HG03342 (cell line): ENCODE results near the gene PEAK1.
A peak's percentile ranks its signal among the peaks of the same experiment; 100 is the strongest.

Source experiments
- ATAC-seq: cut with Tn5 transposase; IDR thresholded peaks from one replicate; pipeline ENCODE4 v1.9.1; 2021; ENCODE audit warnings: mild to moderate bottlenecking, moderate library complexity; ENCODE audit not compliant: unreplicated experiment

PEAK1 gene

DNA sequence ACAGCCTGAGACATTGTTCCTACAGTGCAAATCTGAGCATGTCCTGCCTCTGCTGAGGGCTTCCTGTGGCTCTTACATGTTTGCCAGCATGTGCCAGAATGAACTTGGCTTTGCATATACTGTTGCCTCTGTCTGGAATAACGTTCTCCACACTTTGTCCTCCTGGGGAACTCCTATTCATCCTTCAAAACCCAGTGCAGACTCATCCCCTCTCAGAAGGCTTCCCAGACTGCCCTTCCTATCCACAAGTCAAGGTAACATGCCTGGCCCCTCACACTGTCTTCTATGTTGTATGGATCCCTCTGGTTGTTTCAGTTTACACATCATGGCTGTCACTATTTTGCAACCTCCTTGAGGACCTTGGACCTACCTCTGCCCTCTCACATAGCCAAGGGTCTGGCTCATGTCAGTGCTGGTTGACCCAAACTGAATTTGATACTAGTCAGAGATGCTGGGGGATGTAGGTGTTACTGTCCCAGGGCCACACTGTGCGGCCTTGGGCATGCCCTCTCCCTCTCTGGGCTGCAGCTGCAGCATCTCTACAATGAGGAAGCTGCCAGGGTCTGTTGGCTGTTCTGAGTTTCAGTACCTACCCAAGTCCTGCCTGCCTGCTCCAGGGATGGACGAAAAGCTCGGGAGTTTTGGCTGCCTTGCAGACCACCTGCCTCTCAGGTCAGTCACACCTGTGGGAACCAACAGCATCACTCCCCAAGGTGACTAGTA lies 320.0 kb downstream of the PEAK1 start:
- ATAC-seq: no peak

DNA sequence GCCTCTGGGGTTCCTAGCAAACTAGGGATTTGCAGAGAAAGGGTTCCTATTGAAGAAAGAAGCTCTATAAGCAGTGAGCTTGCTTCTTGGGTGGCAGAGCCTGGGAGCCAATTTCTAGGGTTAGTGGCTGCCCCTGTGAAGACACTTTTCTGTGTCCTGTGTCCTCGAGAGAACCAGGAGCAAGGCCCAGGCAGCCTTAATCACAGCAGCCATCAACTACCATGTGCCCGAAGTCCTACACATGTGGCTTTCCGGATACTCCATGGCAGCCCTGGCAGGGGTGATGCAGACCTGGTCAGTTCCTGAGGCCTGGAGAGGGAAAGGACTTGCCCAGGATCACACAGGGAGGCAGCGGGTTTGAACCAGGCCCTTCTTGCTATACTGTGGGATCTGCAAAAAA lies 321.3 kb downstream of the PEAK1 start:
- ATAC-seq: no peak

DNA sequence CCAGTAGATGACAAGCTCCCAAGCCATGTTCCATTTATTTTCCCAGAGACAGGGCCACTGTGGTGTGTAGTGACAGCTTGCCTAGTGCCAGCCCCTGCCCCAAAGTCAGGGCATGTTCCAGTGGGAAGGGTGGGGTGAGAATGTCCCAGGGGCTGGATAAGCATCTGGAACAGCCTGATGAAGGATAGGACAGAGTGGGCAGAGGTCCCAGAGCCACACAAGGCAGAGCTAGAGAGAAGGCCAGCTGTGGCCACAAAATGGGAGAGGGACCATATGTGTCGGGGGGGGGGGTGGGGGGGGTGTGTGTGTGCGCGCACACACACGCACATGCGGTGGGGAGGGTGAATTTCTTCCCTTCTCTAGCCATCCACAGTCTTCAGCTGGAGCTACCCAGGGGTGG lies 322.0 kb downstream of the PEAK1 start:
- ATAC-seq: no peak

DNA sequence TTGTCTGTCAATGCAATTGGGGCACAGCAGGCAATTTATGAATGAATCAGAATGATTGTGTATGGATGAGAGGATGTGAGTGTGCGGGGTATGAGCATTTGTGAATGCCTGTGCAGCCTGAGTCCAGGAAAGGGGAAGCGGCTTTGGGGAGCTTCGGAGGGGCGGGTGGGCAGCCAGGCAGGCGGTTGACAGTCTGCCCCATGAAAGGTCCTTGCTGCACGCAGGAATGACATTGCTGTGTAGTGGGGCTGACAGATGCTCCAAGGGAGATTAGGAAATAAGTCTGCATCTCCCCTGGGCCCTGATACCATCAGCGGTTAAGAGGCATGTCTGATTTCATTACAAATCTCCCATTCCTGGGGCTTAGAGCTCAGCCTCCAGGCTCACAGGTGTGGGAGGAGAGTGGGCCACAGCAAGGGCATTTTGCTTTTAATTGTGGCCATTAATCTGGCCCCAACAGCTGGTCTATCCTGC lies 322.6 kb downstream of the PEAK1 start:
- ATAC-seq: no peak

DNA sequence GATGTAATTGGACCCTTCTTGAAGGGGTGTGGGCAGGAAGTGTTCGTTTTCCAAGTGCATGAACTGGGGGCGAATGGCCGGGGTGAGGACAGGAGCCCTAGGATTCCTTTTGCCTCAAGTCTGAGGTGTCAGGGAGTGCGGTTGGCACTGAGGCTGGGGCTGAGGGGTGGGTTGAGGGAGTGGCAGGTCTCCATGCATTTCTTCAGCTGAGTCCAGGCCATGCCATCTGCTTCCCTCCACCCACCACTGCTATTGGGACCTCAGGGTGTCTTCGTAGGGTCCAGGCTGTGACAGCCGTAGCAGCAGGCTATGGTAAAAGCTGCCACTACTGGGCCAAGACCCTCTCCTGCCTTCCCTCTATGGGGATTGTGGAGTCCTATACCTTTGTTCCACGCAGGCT lies 323.4 kb downstream of the PEAK1 start:
- no peak for ATAC-seq

DNA sequence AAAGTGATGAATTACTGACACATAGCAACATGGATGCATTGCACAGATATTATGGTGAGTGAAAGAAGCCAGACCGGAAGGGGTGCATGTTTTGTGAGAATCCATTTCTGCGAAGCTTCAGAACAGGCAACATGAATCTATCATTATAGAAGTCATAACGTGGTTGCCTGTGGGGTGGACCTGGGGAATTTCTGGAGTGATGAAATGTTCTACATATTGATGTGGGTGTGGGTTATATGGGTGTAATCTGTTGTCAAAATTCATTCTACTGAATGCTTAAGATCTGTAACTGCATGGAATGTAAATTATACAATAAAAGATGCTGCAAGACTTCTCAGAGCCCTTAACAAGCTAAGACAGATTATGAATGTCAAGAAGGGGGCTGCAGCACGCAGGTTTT lies 323.8 kb downstream of the PEAK1 start:
- no peak for ATAC-seq

DNA sequence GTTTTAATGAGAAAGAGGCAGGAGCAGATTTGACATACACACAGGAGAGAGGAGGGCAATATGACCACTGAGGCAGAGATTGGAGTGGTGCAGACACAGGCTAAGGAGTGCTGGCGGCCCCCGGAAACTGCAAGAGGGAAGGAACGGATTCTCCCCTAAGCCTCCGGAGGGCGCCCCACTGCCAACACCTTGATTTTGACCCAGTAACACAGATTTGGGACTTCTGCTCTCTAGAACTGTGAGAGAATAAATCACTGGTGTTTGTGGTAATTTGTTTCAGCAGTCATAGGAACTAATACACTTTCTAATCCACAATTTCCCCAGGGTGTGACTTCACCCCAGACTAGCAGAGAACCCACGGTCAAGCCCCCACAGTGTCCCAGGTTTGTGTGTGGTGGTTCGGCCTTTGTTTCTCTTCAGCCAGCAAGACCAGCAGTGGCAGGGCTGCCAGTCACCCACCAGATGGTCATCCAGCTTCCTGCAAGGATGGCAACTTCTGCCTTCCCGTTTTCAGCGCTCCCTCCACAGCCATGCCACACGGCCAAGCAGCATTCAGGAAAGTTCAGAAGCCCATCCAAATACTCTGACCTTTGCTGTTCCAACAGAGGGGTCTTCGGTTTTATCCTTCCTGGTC lies 325.4 kb downstream of the PEAK1 start:
- ATAC-seq: no peak

DNA sequence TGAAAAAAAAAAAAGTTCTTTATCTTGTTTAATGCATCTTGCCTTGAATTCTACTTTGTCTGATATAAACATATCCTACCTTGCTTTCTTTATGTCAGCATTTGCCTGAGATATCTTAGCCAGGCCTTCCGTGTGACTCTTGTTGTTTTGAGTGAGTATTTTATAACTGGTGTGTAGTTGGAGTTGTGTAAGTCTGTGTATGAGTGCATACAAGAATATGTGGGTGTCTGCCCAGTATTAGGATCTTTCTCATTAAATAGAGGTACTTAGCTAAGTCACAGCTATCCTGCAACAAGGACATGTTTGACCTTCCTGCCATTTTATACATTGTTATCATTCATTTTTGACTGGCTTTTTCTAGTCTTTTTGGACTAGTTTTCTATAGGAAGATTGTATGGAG lies 326.5 kb downstream of the PEAK1 start:
- no peak for ATAC-seq

DNA sequence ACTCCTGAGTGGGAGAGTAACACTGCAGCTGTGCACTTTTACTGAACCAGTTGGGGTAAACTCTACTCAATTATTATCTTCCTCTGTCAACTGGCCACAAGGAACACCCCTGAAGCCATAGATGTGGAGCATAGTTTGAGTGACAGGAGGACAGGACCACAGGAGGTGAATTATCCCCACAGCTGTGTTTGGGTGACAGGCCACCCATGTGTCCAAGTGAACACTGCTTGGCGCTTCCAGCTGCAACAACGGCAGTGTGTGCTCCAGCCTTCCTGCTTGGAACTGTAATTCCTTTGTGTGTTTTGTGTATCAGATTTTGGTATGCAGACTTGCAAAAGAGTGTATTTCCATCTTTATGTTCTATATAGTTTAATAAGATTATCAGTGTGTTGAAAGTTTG lies 328.8 kb downstream of the PEAK1 start:
- ATAC-seq: no peak

DNA sequence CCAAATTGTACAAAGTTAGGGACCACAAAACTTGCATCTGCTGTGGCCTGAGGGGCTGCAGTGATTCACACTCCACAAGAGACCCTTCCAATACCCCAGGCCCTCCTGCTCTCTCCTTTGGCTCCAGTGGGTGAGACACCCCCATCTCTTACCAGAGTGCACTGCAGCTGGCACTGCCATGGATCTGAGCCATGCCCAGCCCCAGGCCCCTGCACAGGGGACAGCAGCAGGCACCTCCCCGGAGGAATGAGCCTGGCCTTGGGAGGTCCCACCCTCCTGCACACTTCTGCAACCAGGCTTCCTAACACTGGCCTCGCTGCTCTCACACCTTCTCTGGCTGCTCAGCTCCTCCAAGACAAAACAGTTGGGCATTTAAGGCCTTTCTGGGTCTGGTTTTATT lies 332.7 kb downstream of the PEAK1 start:
- ATAC-seq: no peak

DNA sequence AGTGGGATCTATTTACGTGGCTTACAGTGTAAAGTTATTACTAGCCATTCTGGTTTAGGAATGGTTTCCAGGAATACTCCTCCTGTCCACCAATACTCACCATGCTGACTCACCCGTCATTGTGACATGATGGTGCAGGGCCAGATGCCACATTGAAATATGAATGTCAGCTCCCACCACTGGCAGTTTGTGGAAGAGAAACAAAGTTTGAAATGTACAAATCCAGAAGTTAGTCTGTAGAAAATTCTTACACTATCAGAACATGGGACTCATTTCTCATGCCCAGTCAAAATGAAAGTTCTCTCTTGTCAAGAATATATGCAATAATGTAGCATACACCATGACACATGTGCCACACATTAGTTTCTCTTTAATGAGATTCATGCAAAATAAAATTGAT lies 334.6 kb downstream of the PEAK1 start:
- no peak for ATAC-seq

DNA sequence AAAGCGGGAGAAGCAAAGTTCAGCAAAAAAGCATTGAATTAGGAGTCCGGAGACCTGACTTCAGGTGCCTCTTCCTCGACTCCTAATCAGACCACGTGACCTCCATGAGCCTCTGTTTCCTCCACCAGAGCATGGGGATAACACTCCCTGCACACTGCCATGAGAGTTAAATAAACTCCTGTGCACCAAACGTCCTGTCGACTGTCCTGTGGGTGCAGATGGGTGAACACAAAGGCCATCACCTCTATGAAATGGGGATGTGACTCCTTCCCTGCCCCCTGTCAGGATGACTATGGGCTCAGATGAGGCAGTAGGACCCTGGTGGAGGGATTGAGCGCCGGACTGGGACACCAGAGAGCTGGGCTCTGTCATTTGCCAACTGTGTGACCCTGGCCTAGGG lies 335.5 kb downstream of the PEAK1 start:
- ATAC-seq: no peak

DNA sequence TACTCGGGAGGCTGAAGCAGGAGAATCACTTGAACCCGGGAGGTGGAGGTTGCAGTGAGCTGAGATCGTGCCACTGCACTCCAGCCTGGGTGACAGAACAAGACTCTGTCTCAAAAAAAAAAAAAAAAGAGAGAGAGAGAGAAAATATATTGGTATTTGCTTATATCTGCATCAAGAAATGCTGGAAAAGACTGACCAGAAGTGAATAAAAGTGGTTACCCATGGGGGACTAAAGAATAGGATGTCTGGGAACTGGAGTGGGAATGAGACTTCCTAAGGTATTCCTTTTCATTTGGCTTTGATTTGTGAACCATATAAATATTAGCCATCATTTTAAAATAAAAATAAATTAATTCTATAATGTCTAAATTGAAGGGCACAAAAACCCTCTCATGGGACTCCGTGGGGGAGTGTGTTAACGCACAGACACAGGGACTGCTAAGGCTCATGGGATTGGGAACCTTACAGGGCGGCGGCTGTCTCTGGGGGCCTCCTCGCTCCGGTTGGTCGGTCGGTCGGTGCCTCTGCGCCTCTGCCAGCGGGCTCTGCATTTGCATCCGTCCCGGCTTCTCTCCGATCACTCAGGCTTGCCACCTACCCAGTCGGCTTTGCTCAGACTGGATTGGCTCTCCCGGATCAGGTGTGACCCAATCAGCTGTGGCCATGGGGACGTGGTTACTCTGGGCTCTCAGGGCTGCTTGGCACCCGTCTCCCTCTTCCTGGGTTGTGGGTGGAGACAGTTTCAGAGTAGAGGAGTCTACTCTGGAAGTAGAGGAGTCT lies 336.3 kb downstream of the PEAK1 start:
- ATAC-seq: peak; percentile 77

DNA sequence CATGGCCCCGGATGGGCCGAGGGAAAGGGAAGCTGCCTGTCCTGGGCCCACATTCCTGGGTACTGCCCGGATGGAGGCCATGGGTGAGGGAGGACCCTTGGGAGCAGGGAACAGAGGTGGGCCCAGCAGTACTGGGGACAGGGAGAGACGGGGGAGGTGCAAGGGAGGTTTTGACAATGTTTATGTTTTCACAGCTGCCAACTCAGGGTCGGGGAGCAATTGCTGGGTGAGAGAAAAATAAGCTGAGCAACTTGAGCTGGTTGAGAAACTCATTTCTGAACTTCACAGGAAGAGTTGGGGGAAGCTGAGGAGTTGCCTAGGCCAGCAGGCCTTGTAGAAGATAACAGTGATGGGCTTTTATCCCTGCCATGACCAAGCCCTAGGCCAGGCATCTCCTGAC lies 337.9 kb downstream of the PEAK1 start:
- ATAC-seq: no peak

DNA sequence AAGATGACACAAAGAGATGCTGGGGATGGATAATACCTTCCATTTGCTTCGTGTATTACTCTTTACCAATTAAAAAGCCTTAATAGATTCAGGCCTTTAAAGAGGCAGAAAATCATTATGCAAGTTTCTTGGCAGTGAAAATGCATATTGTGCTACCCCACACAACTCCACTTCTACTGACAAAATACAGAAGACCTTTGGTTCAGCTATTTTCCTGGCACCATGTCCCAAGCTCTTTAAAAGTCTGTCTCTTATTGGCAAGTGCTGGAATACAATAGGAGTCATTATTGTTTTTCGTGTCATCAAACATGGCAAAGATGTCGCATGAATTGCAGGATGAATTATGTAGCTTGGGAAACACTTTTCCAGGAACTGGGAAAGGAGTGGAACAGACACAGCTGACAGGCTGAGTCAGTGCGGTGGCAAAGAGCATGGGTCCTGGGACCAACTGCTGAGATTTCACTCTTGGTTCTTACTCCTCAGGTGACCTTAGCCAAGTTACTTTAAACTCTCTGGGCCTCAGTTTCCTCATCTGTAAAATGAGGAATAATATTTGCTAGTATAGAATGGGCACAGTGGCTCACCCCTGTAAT lies 343.5 kb downstream of the PEAK1 start:
- ATAC-seq: no peak

DNA sequence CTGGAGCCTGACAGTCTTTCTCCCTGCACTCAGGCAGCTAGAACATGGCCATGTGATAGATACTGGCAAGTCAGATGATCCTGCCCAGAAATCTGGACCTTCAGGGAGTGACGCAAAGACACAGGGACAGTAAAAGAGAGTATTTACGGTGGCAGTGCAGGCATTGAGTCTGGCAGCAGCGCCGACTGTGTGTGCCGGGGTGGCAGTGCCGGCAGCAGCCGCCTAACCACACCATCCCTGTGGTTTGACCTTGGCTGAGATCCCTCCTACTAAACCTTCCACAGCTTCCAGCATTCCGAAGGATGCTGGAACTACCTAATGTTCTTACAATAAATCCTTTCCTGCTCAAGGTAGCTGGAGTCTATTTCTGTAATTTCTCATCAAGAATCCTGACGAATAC lies 344.4 kb downstream of the PEAK1 start:
- ATAC-seq: no peak

DNA sequence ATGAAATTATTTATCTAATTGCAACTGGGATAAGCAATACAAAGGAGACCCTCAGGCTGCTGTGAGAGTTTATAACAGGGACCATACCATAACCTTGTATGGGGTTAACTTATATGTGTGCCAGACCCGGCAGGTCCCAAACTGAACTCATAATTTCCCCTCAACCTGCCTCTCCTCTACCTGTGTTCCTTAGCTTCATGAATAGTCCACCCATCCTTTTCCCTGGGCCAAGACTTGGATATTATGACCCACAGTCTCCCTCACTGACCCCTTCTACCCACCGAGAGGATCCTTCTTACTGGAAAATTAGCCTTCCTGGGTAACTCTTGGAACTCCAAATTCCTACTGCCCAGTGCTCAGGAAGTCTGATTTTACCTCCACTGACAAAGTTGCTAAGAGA lies 345.6 kb downstream of the PEAK1 start:
- no peak for ATAC-seq

DNA sequence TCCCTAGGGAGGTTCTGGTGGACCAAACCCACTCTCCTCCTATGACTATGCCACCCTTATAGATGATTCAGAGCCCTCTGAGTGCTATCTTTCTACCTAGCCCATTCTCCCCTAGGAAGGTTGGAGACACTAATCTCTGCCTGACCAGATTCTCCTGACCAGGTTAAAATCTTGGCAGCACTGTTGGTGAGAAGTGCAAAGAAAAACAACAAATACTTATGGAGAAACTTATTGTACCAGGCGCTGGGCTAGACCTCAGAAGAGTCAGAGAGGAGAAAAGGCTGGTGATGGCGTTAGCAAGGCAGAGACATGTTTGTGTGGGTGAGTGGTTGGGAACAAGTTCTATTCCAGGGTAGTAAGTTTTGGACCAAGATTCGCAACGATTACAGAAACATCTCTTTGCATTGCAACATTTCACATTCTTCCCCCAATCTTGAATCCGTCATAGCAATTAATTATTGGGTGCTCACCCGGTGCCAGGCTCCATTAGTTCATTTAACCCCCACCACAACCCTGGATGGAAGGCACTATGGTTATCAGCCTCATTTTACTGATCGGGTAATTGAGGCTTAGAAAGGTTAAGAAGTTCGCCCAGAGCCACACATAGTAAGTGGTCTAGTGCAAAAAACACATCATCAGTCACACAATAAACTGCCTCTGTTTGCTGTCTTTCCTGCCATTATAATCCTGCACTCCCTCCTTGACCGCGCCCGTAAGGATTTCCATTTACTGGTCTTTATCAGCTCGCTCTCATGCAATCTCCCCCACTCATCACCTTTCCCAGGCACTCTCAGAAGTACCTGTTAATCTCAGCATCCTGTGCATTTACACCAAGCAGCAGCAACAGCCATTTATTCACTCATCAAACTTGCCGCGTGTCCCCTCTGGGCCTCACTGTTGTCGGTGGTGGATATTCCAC lies 348.3 kb downstream of the PEAK1 start:
- no peak for ATAC-seq

DNA sequence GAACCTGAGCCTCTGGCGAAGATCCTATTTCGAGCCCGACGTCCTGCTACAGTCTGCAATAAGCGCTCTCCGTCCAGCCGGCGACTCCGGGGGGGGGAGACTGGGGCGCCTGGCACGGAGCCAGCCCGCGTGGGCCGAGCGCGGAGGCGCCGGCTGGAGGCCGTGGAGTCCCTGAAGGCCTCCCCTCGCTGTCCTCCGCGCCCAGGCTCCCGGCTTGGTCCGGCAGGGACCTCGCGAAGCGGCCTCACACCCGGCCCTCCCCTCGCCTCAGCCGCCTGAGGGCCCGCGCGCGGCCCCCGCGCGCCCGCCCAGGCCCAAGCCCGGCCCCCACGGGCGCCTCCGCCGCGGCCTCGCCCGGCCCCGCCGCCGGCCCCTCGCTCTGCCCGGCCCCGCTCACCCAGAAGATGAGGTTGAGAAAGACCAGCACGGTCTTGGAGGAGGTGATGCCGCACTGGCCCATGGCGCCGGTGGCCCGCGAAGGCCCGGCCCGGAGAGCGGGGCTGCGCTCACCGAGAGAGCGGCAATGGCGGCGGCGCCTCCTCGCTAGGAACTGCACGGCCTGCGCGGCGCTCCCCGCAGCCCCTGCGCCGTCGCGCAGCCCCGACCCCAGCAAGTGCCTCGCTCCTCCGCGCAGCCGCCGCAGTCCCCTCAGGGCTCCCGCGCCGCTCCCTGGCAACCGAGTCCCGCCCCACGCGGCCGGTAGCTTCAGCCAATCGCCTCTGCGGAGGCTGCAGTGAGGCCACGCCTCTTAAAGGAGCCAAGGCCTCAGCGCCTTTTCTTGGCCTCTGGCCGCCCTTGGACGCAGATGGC lies 349.2 kb downstream of the PEAK1 start, which contains the start of gene TSPAN3:
TSS of gene TSPAN3 (minus strand) at position 615 of the 810 bp plus-strand sequence. CDS start at position 460, 155 bp downstream.
- ATAC-seq: peak; percentile 96

DNA sequence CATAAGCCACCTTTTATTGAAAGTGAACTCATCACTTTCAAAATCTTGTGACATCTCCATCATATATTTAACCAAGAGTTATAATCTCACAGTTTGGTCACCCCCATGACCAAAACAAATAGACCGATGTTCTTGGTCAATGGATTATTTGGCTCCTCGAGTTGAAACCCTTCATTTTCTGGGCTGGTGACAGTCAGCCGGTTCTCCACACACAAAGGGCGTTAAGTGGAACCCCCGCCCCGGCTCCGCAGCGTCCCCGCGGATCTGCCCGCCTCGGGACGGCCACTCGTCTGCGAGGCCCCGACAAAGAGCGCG lies 349.8 kb downstream of the PEAK1 start:
- ATAC-seq: peak; percentile 14
